GM11168 (cell line): Measurements from ENCODE around the gene MCRS1.

ENCODE experiments used
- in situ Hi-C: fragments of 300-500 bp; cut with MboI; formaldehyde crosslinking; loops from one replicate; pipeline ENCODE4 v1.12.0; 2022; ENCODE audit warnings: low sequenced_read_pairs; ENCODE audit not compliant: unreplicated experiment

MCRS1 gene

DNA sequence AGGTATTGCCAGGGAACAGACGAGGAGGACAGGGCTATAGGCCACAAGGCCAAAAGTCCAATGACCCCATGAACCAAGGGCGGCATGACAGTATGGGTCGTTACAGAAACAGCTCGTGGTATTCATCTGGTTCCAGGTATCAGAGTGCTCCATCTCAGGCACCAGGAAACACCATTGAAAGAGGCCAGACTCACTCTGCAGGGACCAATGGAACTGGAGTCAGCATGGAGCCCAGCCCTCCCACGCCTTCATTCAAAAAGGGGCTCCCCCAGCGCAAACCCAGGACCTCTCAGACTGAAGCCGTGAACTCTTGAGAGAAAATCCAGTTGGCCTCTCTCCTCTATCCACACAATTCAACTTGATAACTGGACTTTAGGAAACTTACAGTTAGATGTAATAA lies 42.0 kb downstream of the MCRS1 start:
- in situ Hi-C loops, result no loop called here

DNA sequence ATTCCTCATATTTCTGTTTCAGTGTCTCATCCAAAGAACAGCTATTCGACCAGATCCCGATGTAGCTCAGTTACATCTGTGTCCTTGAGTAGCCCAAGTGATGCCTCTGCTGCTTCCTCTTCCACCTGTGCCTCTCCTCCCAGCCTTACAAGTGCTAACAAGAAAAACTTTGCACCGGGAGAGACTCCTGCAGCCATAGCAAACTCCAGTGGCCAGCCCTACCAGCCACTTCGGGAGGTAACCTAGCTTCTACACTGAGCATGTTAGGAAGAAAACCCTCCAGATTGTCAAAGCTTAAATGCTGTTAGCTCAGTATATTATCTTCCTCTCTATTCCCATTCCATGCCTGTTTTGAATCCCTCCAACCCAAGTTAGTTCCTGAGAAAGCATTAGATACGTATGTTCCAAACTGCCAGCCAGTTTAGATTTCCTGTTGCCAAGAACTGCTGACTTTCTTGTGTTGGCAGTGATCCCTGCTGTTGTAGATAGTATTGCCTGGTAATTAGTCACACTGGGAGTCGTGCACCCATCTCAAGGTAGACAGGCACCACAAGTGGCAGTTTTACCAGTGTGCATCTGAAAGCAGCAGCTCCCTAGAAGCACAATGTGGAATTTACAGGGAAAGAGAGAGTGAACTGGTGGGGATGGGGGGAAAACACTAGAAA lies 43.1 kb downstream of the MCRS1 start:
- in situ Hi-C loops, result no loop called here

DNA sequence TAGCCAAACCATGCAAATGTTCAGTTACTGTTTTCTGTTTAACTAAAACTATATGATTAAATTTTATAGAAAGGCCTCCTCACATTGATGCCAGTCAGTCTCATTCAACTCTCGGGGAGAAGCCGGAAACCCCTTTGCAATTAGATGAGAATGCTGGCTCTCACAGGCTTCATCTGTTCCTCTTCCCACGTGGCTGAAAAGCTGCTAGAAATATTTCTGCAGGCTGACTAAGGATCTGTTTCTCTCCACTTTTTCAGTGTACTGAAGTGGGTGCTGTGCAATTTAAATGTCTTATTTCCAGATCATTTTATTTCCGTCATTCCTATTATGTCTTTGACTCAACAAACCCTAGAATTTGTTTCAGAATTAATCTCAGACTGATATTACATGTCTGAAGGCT lies 46.6 kb downstream of the MCRS1 start:
- in situ Hi-C loops, result no loop called here

DNA sequence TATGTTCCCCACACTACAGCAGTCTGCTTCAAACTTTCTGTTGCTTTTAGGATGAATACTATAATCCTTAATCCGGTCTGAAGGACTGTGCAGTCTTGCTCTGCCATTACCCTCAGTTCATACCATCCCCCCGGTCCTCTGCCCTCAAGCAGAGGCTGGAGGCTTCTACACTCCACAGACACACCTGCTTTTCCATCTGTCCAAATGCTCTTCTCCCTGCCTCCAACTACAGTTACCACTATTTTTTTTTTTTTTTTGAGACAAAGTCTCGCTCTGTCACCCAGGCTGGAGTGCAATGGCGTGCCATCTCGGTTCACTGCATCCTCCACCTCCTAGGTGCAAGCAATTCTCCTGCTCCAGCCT lies 48.4 kb downstream of the MCRS1 start:
- in situ Hi-C loops, result no loop called here

DNA sequence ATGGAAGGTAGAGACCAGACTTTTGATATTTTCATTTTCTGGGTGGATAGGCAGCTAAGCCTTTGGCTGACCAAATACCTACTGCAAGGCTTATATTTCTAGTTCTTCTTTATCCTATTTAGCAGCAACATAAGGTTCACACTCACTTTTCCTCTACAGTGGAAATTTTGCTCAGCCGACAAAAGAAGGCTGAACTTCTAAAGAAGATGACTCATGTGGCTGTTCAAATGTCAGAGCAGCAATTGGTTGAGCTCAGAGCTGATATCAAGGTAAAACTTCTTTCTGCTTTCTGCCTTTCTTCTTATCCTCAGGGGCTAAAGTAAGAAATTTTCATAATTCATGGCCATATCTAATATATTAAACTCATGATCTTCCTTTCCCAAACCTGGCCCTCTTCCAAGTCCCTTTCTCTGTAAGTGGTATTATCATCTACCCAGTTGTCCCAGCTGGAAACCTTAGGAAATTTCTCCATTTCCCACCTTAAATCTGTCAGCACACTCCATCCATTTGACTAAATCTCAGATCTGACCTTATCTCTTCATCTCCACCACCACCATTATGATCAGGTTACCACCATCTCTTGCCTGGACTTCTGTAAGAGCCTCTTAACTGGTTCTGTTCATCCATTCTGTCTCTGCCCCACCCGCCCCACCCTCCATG lies 48.9 kb downstream of the MCRS1 start:
- in situ Hi-C loops, result no loop called here

DNA sequence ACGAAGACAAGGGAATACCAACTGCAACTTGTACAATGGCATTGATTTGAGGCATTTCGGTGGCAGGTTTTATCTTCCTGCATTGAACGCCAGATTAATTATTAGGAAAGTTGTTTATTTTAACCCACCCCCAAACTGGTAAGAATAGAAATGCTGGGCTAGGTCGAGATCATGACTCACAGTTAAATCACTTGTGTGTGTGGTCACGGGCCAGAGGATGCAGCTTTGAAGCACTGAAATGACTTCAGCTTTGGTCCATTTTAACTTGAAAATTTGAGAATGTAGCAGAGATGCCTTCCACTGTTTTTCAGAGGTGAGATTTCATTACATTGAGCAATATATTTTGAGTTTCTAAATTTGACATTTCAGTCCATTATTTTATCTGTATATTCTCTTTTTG lies 52.7 kb downstream of the MCRS1 start:
- in situ Hi-C loops, result no loop called here

DNA sequence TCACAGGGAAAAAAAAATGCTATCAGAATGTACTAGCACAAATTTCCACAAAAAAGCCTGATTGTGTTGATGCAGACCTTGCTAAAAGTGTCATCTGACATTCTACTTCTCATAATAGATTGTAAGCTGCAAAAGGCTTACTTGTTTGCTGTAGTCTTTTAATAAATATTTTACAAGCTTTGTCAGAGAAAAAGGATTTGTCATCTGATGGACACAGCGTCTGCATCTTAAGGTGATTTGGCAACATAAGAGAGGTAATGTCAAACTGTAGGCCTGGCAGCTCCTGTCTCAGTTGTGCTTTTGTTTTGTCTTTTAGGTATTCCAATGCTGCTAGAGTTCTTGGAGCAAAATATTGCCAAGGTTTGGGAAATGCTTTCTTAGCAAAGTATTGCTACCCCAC lies 55.4 kb downstream of the MCRS1 start:
- in situ Hi-C loops, result no loop called here

DNA sequence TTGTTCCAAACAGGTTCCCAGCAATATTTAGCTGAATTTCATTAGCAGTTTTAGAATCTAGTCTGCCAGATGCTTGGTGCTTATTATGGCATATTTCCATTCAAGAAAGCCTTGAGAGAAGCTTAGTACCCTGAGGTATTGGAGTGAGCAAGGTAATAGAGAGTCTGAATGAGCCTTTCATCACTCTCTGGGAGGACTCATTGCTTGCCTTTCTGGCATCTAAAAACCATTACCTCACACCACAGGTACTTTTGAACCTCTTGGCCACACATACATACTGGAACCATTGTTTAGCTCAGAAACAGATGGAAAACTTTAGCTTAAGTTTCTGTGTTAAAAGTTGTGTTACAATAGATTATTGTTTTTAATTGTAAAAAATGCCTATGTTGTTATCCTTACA lies 56.5 kb downstream of the MCRS1 start:
- in situ Hi-C loops, result no loop called here

DNA sequence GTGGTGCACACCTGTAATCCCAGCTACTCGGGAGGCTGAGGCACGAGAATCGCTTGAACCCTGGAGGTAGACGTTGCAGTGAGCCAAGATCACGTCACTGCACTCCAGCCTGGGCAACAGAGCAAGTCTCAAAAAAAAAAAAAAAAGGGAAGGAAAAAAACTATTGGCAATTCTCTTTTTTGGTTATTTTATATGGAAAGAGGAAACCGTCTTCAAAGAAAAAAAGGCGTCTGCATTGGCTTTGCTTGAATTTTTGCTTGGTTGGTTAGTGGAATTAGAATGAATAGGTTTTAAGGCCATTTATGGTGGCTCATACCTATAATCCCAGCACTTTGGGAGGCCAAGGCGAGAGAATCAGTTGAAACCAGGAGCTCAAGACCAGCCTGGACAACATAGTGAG lies 58.3 kb downstream of the MCRS1 start:
- in situ Hi-C loops, result loop anchor here (10.0 kb wide), 1 partner anchor 145 kb away; the partner anchor contains the start of gene SPATS2
